A172 (cell line): ENCODE results near the gene DMGDH. TPM values are rescaled to one million over a fixed set of nuclear protein-coding genes. Genes with fewer than 3 reads are reported as not detected.

Experiments used
- DNase-seq: peaks from one replicate; pipeline ENCODE4 v3.0.0-alpha.2; 2015; ENCODE audit warnings: low spot score
- total RNA-seq: library from RNA; depleted of rRNA; stranded (reverse); fragments of >200 nt; shearing (Covaris generic); gene quantifications from 2 replicates; pipeline ENCODE4 v1.2.3, GENCODE V29; 2014

The DMGDH gene
- total RNA-seq, 1 experiment from 2014 or later, result not detected

DNA sequence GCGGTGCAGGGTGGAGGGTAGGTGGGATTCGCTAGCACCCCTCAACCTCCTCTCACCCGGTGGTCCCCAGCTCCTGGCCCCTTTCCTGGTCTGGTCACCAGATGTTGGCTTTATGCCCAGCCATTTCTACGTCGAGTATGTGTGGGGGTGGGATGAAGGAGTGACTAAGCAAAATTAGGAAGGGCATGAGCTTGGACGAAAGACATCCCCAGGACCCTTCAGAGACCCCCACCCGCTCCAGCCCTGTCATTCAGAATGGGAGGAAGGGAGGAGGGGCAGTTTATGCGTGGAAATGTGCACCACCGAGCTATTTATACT lies 835 bp upstream of the DMGDH start:
- no peak for DNase-seq

- no peak for DNase-seq
Measured at GRCh38 chr5:79062436-79062835, 7.0 kb downstream of the DMGDH start.

DNA sequence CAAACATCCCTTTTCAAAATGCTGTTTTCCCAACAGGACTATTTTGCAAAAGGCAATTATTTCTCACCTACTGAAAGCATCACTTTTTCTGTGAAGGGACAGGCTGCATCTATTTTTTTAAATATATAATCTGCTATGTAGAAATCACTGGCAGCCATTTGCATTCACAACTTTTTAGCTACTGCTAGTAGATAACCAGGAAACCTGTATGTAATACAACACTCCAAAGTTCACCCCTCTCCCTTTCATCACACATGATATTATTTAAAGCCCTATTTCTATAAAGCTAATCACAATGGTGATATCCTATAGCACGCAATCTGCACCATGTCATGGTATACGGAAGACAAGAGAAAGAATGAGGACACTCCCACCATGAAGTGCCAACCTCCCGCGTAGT lies 9.8 kb downstream of the DMGDH start:
- no peak for DNase-seq

DNA sequence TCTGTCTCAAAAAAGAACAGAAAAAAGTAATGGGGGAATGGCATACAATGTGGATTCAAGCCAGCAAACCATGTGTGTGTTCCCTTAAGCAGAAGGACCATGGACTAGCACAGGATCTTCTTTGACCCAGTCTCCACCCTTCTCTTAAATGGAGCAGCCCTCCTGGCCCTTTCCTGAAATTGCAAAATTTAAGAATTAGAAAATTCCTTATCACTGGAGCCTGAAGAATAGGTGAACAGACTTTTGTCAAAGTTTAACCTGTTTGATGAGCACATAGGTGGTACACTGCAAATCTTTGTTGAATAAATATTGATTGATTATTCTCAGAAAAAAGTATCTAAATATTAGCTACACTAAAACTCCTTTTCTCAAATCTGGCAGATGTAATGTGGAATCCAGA lies 12.6 kb downstream of the DMGDH start:
- DNase-seq, result no peak

- DNase-seq, result no peak
Measured at GRCh38 chr5:79055017-79055416, 14.5 kb downstream of the DMGDH start.

DNA sequence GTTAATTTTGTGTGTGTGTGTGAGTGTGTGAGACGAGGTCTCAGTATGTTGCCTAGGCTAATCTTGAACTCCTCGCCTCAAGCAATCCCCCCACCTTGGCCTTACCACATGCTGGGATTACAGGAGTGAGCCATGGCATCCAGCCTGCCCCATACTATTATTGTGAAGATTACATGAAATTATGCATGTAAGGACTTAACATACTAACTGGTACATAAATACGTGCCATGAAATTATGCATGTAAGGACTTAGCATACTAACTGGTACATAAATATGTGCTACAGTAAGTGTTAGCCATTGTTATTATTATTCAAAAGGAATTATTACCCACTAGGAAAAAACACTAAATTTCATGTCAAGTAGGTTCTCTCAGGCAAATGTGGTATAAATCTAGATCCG lies 16.2 kb downstream of the DMGDH start:
- DNase-seq, result no peak

DNA sequence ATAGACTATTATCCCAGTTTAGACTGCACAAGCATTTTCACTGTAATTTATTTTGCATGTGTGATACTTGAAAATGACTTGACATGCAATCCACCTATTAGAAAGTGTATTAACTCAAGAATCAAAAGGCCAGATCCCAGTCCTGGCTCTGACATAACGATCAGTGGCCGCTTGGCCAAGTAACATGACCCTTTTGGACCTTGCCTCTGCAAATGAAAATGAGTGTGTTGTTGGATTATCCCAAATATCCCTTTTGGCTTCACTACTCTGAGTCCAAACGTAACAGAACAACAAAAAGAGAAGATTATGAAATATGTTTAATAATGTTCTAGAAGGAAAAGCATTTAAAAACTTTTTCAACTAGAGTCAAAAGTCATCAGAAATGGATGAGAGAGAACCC lies 19.0 kb downstream of the DMGDH start:
- DNase-seq, result no peak

DNA sequence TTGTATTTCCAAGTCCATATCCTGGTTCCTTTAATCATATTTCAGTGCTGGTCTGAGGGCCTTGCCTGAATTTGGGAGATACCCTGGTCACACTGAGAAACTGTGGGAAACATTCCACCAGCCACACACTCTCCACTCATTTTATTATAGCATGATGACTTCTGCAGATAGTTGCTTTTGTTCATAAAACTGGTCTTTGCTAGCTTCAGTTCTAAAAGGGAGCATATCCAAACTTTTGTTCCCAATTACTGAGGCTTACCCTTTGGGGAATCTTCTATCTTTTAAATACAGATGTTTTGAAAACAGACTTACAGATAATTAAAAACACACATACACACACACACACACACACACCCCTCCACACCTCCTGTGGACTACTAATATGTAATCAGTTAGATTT lies 21.0 kb downstream of the DMGDH start:
- DNase-seq, result no peak

- no peak for DNase-seq
Measured at GRCh38 chr5:79047199-79047598, 22.3 kb downstream of the DMGDH start.

DNA sequence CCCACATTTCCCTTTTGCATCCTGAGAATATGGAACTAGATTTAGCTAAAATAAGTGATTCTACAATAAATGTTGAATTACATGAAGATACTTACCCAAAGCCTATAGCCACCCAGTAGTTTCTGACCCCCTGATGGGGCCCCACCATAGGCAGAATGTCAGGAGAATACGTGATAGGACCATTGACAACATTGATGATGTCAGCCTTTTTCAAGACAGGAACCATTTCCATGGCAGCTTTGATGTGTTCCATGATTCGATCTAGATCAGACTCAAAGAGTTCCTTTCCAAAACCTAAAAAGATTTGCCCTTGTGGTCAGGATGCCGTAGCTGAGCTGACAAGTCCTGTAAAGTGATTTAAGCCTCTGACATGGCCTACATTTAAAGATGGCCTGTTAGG lies 27.3 kb downstream of the DMGDH start:
- no peak for DNase-seq

DNA sequence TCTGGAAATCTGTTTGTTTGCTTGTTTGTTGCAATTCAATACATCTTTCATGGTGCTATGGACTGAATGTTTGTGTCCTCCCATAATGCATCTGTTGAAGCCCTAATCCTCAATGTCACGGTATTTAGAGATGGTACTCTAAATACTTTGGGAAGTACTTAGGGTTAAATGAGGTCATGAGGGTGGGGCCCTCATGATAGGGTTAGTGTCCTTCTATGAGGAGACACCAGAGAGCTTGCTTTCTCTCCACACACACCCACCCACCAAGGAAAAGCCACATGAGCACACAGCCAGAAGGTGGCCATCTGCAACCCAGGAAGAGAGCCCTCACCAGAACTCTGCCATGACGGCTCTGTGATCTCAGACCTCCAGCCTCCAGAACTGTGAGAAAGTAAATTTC lies 32.7 kb downstream of the DMGDH start:
- DNase-seq, result no peak

DNA sequence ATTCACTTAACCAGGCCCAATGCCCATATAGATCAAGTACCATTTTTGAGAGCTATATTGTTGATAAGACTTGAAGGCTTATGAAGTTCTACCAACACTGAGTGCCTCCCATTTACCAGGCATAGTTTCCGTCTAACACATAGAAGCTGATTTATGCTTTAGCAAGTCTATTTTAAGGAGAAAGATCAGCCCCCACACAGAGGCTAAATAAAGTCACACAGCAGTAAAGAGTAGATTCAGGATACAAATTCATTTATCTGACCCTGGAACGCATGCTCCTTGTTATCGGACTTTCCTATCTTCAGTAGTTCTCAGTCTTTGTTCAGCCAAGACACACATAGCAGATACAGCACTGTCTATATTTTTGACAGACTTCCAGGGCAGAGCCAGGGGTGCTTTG lies 34.2 kb downstream of the DMGDH start:
- DNase-seq, result no peak

DNA sequence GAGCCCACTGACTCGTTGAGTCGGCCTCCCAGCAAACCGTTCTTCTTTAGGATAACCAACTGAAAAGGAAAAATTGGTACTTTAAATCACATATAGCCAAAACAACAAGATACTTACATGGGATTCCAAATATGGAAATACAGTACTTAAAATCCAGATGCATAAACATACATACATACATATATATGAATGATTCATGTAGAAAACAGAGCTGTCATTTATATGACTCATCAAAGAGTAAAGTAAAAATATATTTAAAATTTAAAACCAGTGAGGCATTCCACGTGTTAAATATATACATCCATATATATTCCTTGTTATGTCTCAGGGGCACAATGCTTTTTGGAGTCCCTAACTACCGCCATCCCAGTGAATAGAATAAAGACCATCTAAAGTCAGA lies 36.7 kb downstream of the DMGDH start:
- no peak for DNase-seq

- no peak for DNase-seq
Measured at GRCh38 chr5:79032031-79032695, 37.3 kb downstream of the DMGDH start.

- DNase-seq, result no peak
Measured at GRCh38 chr5:79031485-79031867, 38.0 kb downstream of the DMGDH start.

GRCh38 chr5:79030663-79031484 lies 38.6 kb downstream of the DMGDH start:
- no peak for DNase-seq

- peak; percentile 47 for DNase-seq
Measured at GRCh38 chr5:79025054-79025472, 44.4 kb downstream of the DMGDH start.

GRCh38 chr5:79023947-79024346 lies 45.5 kb downstream of the DMGDH start:
- no peak for DNase-seq

DNA sequence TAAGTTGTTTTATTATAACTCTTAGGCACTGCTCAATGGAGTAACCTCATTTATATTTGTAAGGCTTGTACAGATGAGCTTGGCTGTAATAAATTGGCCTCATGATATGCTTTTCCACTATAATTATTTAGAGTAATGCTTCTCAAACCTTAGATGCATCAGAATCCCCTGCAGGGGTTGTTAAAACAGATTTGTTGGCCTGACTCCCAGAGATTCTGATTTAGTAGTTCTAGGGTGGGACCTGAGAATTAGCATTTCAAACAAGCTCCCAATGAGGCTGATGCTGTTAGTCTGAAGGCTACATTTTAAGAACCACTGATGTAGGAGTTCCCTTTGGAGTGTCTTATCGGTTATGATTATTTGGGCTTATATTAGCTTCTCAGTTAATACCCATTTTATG lies 46.1 kb downstream of the DMGDH start:
- DNase-seq, result no peak

GRCh38 chr5:79022771-79023170 lies 46.7 kb downstream of the DMGDH start:
- DNase-seq, result no peak

- DNase-seq, result no peak
Measured at GRCh38 chr5:79021753-79022152, 47.7 kb downstream of the DMGDH start.

GRCh38 chr5:79020861-79021561 lies 48.5 kb downstream of the DMGDH start:
- peak; percentile 71 for DNase-seq

DNA sequence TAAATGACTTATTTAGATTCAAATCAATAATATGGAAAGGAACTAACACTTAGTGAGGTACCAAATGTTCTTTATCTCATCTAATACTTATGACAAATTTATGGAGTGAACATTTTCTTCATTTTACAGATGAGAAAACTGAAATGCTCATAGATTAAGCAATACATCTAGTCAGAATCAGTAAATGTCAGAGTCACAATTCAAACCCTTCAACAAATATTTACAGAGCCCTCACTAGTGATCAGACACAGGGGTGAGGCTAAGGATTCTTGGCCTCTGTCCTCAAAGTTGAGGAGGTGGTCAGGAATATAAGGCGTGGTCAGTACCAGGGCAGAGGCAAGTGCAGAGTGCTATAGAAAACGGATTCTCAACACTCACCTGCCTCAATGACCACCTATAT lies 54.8 kb downstream of the DMGDH start:
- DNase-seq, result no peak
